Gastroesophageal sphincter (tissue), 4 donors: ENCODE measurements around the gene XAB2. TPM values are rescaled to one million over a fixed set of nuclear protein-coding genes. Genes with fewer than 3 reads are reported as not detected.

ENCODE experiments used
- ATAC-seq: fragments of 150-250 bp; one replicate; pipeline ENCODE4 v1.9.1; 2016; ENCODE audit warnings: mild to moderate bottlenecking, moderate library complexity
- H3K27ac ChIP-seq, 4 donors: fragments of 200-600 bp; sonication (generic) in 3 of 4; 1 replicate in 3 of 4; 2 replicates in 1 of 4; pipeline ENCODE4 v1.5.1; 2016 to 2019
- H3K27me3 ChIP-seq: fragments of 200-600 bp; sonication (generic); one replicate; pipeline ENCODE4 v1.5.1; 2019
- H3K36me3 ChIP-seq, 2 donors: fragments of 200-600 bp; sonication (generic); one replicate each; pipeline ENCODE4 v1.5.1; 2019; ENCODE audit warnings: control low read depth in 1 of 2
- H3K4me1 ChIP-seq, 3 donors: fragments of 200-600 bp; sonication (generic); 1 replicate in 2 of 3; 2 replicates in 1 of 3; pipeline ENCODE4 v1.5.1; 2016 to 2019; ENCODE audit warnings: control low read depth in 2 of 3
- H3K4me3 ChIP-seq, 2 donors: fragments of 200-600 bp; sonication (generic); one replicate each; pipeline ENCODE4 v1.5.1; 2019; ENCODE audit warnings: mild to moderate bottlenecking in 1 of 2, moderate library complexity in 1 of 2
- H3K9me3 ChIP-seq, 3 donors: fragments of 200-600 bp; sonication (generic); one replicate each; pipeline ENCODE4 v1.5.1; 2017 to 2019; ENCODE audit warnings: control low read depth in 2 of 3
- EP300 ChIP-seq: sonication (generic); formaldehyde crosslinking; IDR thresholded peaks from one replicate; pipeline ENCODE4 v1.6.1; 2017; ENCODE audit warnings: antibody characterized with exemption, mild to moderate bottlenecking
- POLR2A ChIP-seq, 2 donors: fragments of 450-650 bp; IDR thresholded peaks; one replicate each; pipeline ENCODE4 v1.6.1; 2017; ENCODE audit warnings: antibody characterized with exemption in 2 of 2, mild to moderate bottlenecking in 2 of 2, moderate library complexity in 1 of 2
- POLR2AphosphoS5 ChIP-seq: sonication (generic); formaldehyde crosslinking; IDR thresholded peaks from one replicate; pipeline ENCODE4 v1.6.1; 2017; ENCODE audit warnings: antibody characterized with exemption
- WGBS, 2 donors: methylation state at CpG; one replicate each; pipeline ENCODE4 v1.1.5; 2018; ENCODE audit warnings: low coverage in 1 of 2; 5-methylcytosine and 5-hydroxymethylcytosine counted together
- total RNA-seq, 4 donors: library from RNA; depleted of rRNA; stranded (reverse); fragments of >200 nt; gene quantifications; one replicate each; pipeline ENCODE4 v1.1.0, GENCODE V29; 2016
- TF ChIP-seq, protein P1 (sequence below), 4 experiments: fragments of 200-600 bp in 2 of 4; fragments of 450-650 bp in 2 of 4; sonication (generic) in 1 of 4; IDR thresholded peaks; one replicate each; pipeline ENCODE4 v1.5.1; 2017 to 2019; ENCODE audit warnings: antibody characterized with exemption in 4 of 4, mild to moderate bottlenecking in 2 of 4, moderate library complexity in 2 of 4

Gene XAB2
- total RNA-seq, 4 donors from 2014 or later = 36.7 to 50.6 (median 42.5) TPM

DNA sequence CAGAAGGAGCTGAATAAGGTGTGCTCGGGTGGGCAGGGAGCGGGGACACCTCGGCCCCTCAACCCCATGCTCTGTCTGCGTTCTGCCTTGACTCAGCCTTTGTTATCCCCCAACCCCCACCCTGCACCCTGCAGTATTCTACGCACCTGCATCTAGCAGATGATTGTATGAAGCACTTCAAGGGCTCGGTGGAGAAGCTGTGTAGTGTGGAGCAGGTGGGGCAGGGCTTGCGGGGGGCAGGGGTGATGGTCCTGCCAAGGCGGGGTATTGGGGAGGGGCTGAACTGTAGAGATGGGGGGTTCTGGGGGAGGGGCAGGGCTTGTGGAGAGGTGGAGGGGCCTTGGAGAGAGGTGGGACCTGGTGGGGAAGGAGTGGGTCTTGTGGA lies 13.7 kb upstream of the XAB2 start:
- WGBS, 2 donors = 93 to 100% methylated on average over 2 to 3 of the region's 8 CpGs
- Histone ChIP-seq H3K9me3 (no peaks in the 10 kb centered on the region), H3K27ac (no peak overlapping the region)

GRCh38 chr19:7642295-7643030 lies 13.1 kb upstream of the XAB2 start:
- H3K27ac ChIP-seq = no peak overlapping the region
- TF ChIP-seq, protein P1, sequence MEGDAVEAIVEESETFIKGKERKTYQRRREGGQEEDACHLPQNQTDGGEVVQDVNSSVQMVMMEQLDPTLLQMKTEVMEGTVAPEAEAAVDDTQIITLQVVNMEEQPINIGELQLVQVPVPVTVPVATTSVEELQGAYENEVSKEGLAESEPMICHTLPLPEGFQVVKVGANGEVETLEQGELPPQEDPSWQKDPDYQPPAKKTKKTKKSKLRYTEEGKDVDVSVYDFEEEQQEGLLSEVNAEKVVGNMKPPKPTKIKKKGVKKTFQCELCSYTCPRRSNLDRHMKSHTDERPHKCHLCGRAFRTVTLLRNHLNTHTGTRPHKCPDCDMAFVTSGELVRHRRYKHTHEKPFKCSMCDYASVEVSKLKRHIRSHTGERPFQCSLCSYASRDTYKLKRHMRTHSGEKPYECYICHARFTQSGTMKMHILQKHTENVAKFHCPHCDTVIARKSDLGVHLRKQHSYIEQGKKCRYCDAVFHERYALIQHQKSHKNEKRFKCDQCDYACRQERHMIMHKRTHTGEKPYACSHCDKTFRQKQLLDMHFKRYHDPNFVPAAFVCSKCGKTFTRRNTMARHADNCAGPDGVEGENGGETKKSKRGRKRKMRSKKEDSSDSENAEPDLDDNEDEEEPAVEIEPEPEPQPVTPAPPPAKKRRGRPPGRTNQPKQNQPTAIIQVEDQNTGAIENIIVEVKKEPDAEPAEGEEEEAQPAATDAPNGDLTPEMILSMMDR (IDR thresholded peaks at IDR 0.05) = no peak
- TF ChIP-seq EP300 (no peak), POLR2AphosphoS5 (no peak), POLR2A (IDR thresholded peaks at IDR 0.05) (no peak)
- ATAC-seq = no peak
- no peak overlapping the region for H3K4me3 ChIP-seq
- no peaks in the 10 kb centered on the region for H3K36me3 ChIP-seq
- H3K4me1 ChIP-seq = no peaks in the 10 kb centered on the region
- H3K9me3 ChIP-seq = no peaks in the 10 kb centered on the region
- H3K27me3 ChIP-seq = peaks cover 99% of the 10 kb centered on the region
- 64% methylated on average over 3 of the region's 27 CpGs; no CpG with 5 or more reads in 1 of the 2 donors for WGBS, 2 donors

More for the DNA sequence above, 13.7 kb upstream of the XAB2 start:
- no peaks in the 10 kb centered on the region for H3K4me1 ChIP-seq
- TF ChIP-seq POLR2AphosphoS5 (no peak), POLR2A (IDR thresholded peaks at IDR 0.05) (no peak), EP300 (no peak)
- TF ChIP-seq, protein P1 (IDR thresholded peaks at IDR 0.05) = no peak
- peaks cover 99% of the 10 kb centered on the region for H3K27me3 ChIP-seq
- H3K4me3 ChIP-seq = no peak overlapping the region
- no peak for ATAC-seq
- H3K36me3 ChIP-seq = no peaks in the 10 kb centered on the region

- no peak for ATAC-seq
- H3K27me3 ChIP-seq = peaks cover 99% of the 10 kb centered on the region
- peaks cover 0 to 8% (median 3%) of the 10 kb centered on the region in 3 donors for H3K4me1 ChIP-seq
- TF ChIP-seq EP300 = no peak
- H3K36me3 ChIP-seq = no peaks in the 10 kb centered on the region
- no peak overlapping the region for H3K27ac ChIP-seq
- WGBS, 2 donors = 58 to 84% methylated on average over 2 to 4 of the region's 43 CpGs
- no peaks in the 10 kb centered on the region for H3K9me3 ChIP-seq
- H3K4me3 ChIP-seq = no peak overlapping the region
Observed at GRCh38 chr19:7641290-7642276, 12.2 kb upstream of the XAB2 start.

- H3K27ac ChIP-seq = no peak overlapping the region
- 100% methylated on average over 1 of the region's 11 CpGs; no CpG with 5 or more reads in 1 of the 2 donors for WGBS, 2 donors
- ATAC-seq = no peak
- no peaks in the 10 kb centered on the region for H3K9me3 ChIP-seq
- peaks cover 99% of the 10 kb centered on the region for H3K27me3 ChIP-seq
- H3K36me3 ChIP-seq = no peaks in the 10 kb centered on the region
- H3K4me3 ChIP-seq = no peak overlapping the region
- TF ChIP-seq POLR2A (IDR thresholded peaks at IDR 0.05) (no peak), EP300 (no peak), POLR2AphosphoS5 (no peak)
- TF ChIP-seq, protein P1 (IDR thresholded peaks at IDR 0.05) = no peak
- H3K4me1 ChIP-seq = peaks cover 0 to 10% (median 3%) of the 10 kb centered on the region in 3 donors
Observed at GRCh38 chr19:7640803-7641202, 11.5 kb upstream of the XAB2 start.

DNA sequence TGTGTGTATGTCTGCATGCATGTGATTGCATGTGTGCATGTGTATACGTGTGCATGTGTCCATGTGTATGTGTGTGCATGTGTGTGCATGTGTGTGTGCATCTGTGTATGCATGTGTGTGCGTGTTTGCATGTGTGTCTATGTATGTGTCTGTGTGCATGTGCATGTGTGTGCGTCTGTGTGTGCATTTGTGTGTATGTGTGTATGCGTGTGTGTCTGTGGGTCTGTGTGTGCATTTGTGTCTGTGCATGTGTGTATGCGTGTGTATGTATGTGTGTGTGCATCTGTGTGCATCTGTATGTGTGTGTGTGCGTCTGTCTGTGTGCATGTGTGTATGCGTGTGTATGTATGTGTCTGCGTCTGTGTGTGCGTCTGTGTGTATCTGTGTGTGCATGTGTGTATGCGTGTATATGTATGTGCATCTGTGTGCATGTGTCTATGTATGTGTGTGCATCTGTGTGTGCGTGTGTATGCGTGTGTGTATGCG lies 10.6 kb upstream of the XAB2 start:
- 92 to 100% methylated on average over 1 to 9 of the region's 13 CpGs for WGBS, 2 donors

More for the DNA sequence above, 10.6 kb upstream of the XAB2 start:
- peaks cover 0 to 10% (median 3%) of the 10 kb centered on the region in 3 donors for H3K4me1 ChIP-seq
- no peaks in the 10 kb centered on the region for H3K36me3 ChIP-seq
- H3K27ac ChIP-seq = no peak overlapping the region
- TF ChIP-seq POLR2A (IDR thresholded peaks at IDR 0.05) = no peak
- no peak for TF ChIP-seq POLR2AphosphoS5
- TF ChIP-seq EP300 = no peak
- TF ChIP-seq, protein P1 (IDR thresholded peaks at IDR 0.05) = no peak
- ATAC-seq = no peak
- no peaks in the 10 kb centered on the region for H3K9me3 ChIP-seq
- H3K27me3 ChIP-seq = peaks cover 98% of the 10 kb centered on the region
- H3K4me3 ChIP-seq = no peak overlapping the region
